ENCODE results near the gene DENND4B. TPM values are rescaled to one million over a fixed set of nuclear protein-coding genes. Genes with fewer than 3 reads are reported as not detected.

DENND4B gene
- total RNA-seq, 3 donors from 2014 or later: 44.3 to 65.6 (median 46.5) TPM

- intact Hi-C loops (cut with DNase I, micrococcal nuclease): no loop called here
- Histone ChIP-seq H3K4me1 (ENCODE audit: low read depth) (no peaks in the 10 kb centered on the region), H3K4me3 (no peak overlapping the region), H3K9me3 (no peaks in the 10 kb centered on the region), H3K36me3 (ENCODE audit: low read depth) (peaks cover 7% of the 10 kb centered on the region)
- ATAC-seq (no peak), DNase-seq (peak in 1 of 3 donors; percentile 48)
- TF ChIP-seq, protein P1, sequence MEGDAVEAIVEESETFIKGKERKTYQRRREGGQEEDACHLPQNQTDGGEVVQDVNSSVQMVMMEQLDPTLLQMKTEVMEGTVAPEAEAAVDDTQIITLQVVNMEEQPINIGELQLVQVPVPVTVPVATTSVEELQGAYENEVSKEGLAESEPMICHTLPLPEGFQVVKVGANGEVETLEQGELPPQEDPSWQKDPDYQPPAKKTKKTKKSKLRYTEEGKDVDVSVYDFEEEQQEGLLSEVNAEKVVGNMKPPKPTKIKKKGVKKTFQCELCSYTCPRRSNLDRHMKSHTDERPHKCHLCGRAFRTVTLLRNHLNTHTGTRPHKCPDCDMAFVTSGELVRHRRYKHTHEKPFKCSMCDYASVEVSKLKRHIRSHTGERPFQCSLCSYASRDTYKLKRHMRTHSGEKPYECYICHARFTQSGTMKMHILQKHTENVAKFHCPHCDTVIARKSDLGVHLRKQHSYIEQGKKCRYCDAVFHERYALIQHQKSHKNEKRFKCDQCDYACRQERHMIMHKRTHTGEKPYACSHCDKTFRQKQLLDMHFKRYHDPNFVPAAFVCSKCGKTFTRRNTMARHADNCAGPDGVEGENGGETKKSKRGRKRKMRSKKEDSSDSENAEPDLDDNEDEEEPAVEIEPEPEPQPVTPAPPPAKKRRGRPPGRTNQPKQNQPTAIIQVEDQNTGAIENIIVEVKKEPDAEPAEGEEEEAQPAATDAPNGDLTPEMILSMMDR (IDR thresholded peaks at IDR 0.05): no peak
Measured at GRCh38 chr1:153933430-153933829, 13.1 kb downstream of the DENND4B start.

DNA sequence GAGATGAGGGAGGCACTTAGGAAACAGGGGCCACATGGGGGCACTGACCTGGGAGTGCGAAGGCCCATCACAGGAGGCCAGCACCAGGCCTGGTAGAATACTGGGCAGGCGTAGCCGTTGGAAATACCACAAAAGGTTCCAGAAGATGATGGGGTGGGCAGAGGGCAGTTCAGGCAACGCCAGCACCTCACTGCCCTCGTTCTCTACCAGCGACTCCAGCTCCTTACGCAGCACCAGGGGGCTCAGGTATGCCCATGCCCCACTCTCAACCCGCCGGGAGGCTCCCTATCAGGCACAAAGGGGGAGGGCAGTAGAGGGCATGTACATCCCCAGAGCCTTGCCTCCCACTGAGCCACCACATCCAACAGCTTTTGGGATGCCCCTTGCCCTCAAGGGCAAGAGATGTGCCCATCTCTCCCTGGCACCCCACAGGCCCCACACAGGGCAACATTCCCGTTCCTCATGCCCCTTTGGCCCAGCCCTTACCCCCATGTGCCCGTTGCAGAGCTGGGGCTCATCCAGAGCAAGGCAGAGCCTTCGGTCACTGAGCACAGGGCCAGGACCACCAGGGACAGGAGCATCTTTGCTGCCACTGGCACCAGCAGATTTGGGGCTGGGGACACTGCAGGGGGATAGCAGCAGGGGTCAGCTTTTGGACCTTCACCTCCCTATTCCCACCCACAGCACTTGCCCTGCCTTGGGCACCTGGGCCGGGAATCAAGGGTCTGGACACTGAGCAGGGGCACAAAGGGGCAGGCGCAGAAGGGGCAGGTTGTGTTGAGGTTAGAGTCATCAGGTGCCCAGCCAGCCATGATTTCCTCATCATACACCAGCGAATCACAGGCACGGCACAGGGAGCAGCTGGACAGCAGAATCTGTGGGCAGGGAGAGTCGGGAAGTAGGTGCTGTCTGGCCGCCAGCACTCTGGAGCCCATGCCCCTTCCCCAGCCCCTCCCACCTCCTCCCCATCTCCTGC lies 14.1 kb downstream of the DENND4B start:
- TF ChIP-seq, protein P1 (IDR thresholded peaks at IDR 0.05): no peak
- no peak overlapping the region for H3K4me3 ChIP-seq
- intact Hi-C loops (cut with DNase I, micrococcal nuclease): no loop called here
- H3K9me3 ChIP-seq: no peaks in the 10 kb centered on the region
- DNase-seq: peak in 1 of 3 donors; percentile 40
- H3K4me1 ChIP-seq (ENCODE audit: low read depth): no peaks in the 10 kb centered on the region
- no peak for ATAC-seq
- peaks cover 7% of the 10 kb centered on the region for H3K36me3 ChIP-seq (ENCODE audit: low read depth)

GRCh38 chr1:153929981-153930948 lies 16.3 kb downstream of the DENND4B start:
- Histone ChIP-seq H3K9me3 (no peaks in the 10 kb centered on the region), H3K36me3 (ENCODE audit: low read depth) (peaks cover 3% of the 10 kb centered on the region), H3K4me1 (ENCODE audit: low read depth) (no peaks in the 10 kb centered on the region), H3K4me3 (no peak overlapping the region)
- DNase-seq (no peak), ATAC-seq (no peak)
- intact Hi-C loops (cut with DNase I, micrococcal nuclease): no loop called here
- TF ChIP-seq, protein P1 (IDR thresholded peaks at IDR 0.05): no peak

DNA sequence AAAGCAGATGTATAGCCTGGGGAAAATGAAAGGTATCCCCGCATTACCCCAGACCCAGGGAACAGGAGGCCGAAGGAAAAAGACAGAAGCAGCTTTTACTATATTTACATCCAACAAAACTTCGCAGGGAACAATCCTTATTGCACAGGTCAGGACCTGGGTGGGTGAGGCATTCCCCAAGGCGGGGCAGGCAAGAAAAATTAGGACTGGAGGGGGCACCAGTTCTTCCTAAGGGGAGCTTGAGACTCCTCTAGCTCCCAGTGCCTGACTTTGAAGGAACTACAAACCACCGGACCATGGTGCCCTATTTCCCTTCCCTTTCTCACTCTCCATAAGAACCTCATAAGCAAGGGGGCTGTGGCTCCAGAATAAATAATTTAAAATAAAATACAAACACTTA lies 17.1 kb downstream of the DENND4B start:
- Histone ChIP-seq H3K36me3 (ENCODE audit: low read depth) (peaks cover 3% of the 10 kb centered on the region), H3K4me3 (no peak overlapping the region), H3K9me3 (no peaks in the 10 kb centered on the region), H3K4me1 (ENCODE audit: low read depth) (no peaks in the 10 kb centered on the region)
- no peak for ATAC-seq
- no peak for DNase-seq
- TF ChIP-seq, protein P1 (IDR thresholded peaks at IDR 0.05): no peak
- intact Hi-C loops (cut with DNase I, micrococcal nuclease): no loop called here

DNA sequence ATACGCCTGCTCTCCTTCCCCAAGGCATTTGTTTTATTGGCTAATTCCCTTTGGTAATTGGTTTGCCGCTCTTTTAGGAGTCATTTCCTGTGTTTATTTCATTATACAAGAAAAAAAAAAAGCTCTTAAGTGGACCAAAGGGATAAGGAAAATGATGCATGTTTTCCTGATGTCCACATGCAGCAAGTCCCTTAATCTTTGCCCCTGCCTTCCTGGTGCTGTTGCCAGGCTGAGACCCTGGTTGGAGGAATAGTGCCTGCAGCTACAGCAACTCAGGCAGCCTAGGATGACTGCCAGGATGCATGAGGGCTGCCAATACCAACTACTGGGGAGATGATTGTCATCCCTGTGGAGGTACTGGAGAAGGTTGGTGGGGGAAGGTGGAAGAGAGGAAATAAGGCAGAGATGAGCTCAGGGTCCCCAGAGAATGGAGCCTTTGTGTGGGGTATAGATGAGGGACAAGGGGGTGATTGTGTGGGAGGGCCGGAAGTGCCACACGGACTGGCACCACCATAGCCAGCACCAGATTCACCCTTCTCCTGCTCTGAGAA lies 17.7 kb downstream of the DENND4B start:
- no peak for ATAC-seq
- H3K36me3 ChIP-seq (ENCODE audit: low read depth): no peaks in the 10 kb centered on the region
- H3K9me3 ChIP-seq: no peaks in the 10 kb centered on the region
- intact Hi-C loops (cut with DNase I, micrococcal nuclease): no loop called here
- TF ChIP-seq, protein P1 (IDR thresholded peaks at IDR 0.05): no peak
- no peak overlapping the region for H3K4me3 ChIP-seq
- DNase-seq: no peak
- peaks cover 3% of the 10 kb centered on the region for H3K4me1 ChIP-seq (ENCODE audit: low read depth)
